ENCODE results near the gene EMP1.

EMP1 gene

DNA sequence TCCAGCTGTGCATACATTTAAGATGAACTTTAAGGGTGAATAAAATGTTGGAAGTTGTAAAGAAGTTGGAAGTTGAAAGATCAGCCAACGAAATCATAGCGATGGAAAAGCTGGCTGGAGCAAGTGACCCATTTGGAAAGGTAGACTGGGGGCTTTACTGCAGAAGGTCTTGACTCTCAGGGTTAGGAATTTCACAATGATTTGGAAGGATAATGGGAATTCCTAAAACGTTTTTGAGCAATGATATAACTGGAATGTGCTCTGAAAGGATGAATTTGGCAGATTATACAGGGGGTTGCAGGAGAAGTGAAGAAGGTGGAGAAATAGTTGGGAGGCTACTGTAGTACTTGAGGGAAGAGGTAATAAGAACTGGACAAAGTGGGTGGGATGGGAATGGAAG, 27.4 kb downstream of the EMP1 start:
- DNase-seq, result no peak

DNA sequence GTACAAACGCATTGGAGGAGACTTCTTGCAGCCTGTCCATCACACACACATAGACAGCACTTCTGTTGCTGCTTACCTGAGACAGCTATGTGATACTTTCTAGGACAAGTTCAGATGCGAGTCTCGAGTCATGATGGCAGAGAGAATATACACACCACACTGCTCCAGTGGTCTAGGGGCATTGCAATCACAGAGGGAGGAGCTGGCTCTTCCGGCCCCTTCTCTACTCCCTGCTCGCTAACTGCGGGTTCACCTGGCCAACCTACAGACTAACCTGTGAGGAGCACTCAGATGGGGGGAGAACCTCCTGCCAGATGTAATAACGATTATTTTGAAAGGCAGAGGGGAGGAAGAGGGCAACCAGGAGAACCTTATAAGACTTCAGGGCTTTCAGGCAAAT, 30.7 kb downstream of the EMP1 start:
- DNase-seq, result no peak

DNA sequence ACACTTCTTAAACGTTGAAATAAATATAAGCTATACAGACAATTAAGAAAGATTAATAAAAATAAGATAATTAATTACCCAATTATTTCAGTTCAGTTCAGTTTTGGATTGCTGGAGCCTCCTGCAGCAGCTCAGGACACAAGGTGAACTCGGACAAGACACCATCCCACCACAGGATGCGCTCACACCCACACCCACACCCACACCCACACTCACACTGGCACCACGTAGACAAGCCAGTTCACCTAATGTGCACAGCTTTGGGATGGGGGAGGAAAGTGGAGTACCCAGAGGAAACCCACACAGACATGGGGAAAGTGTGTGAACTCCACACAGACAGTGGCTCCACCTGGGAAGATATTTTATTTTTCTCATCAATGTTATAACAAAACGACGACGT, 32.1 kb downstream of the EMP1 start:
- DNase-seq, result no peak

DNA sequence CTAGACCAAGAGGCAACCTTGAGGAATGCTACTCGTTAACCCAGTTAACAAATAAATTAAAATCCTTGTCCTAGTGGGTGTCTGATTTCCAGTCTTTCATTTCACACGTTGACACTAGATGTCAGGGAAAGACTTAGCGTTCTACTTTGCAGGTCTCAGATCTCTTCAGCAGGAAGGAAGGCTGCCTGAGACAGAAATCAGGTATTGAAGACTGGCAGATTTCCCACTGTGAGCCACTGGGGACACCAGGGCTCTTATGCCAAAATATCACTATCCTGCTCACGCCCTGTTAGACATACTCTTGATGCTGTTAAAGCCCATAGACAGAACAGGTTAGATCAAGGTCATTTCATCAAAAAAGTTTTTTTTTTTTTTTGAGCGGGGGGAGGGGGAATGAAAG, 33.0 kb downstream of the EMP1 start:
- DNase-seq, result no peak

DNA sequence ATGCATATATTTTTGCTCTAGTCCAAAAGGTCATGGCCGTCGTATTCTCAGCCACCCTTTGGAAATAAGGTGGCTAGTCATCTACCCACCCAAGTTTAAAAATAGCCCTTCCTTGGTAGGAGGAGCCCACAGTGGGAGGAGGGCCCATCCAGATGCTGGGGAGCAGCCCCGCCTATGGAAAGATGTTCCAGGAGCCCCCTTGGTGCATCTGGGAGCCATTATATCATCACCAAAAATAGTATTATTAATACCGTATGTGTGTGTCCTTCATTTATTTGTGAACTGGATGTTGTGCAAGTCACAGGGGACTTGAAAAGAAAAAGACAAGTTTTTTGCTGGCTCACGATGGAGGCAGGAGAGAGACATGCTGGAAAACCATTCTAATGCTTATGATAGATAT, 34.0 kb downstream of the EMP1 start:
- DNase-seq, result no peak

DNA sequence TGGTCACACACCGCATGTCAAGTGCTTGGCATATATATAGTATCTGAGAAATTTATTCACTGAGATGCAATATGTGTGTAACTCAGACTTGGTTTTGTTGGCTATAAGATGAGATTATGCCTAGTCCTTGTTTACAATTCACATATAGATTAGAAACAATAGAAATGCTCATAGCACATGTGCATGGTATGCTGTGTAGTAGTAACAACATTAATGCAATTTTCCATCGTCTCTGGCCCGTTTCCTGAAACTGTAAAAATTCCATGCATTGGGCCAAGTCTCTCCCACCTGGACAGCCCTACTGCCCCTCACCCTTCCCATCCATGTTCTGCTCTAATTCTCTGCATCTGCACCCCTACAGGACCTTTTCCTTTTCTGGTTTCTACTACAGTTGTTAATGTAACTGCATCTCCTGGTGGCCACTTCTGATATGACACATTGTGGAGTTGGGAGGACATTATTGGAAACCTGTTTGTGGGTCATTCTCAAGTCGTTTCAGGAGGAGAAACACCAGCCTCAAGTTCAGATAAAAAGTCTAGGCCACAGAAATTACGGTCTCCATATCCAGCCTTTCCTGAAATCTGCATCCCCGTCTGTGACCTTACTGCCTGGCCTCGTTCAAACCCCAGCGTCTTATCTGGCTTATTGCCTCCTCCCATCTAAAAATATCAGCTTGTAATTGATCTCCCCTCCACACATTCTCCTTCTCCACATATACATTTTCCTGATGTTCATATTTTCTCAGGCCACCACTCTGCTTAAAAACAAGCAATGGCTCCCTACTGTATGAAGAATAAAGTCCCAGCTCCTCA, 37.5 kb downstream of the EMP1 start:
- DNase-seq, result peak in 2 of 5 donors; percentile 12 to 35

DNA sequence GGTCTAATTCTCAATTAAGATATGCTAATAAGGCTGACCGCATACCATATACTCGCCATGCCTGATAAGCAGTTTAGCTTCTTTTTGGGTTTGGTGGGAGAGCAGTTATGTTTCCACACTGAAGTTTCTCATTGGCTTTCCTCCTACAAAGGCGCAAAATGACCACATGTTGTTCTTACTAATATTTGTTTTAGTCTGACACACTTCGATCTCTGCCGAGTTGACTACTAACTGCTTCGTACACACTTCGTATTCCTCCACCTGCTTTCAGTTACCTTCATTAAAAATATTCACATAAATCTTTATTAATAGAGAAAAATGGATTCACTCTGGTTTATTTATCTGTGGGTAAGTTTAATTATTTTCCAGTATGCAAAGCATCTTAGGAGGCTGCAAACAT, 41.7 kb downstream of the EMP1 start:
- DNase-seq, result no peak

DNA sequence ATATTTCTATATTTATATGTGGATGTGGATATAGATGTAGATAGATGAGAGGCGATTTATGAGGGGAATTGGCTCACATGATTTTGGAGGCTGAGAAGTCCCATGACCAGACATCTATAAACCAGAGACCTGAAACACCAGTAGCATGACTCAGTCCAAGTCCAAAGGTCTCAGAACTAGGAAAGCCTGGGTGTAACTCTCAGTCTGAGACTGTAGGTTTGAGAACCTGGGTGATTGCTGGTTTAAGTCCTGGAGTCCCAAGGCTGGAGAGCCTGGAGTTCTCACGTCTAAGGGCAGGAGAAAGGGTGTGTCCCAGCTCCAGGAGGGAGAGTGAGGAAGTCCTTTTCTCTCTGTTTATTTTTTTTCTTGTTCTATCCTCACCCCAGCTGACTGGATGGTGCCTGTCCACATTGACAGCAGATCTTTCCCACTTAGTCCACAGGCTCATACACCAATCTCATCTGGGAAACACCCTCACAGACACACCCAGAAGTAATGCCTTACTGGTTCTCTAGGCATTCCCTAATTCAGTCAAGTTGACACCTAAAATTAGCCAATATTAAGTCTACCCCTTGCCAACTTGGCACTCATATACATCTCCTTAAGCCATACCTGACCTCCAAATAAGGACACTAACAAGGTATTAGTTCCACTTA, 45.4 kb downstream of the EMP1 start:
- DNase-seq, result no peak

DNA sequence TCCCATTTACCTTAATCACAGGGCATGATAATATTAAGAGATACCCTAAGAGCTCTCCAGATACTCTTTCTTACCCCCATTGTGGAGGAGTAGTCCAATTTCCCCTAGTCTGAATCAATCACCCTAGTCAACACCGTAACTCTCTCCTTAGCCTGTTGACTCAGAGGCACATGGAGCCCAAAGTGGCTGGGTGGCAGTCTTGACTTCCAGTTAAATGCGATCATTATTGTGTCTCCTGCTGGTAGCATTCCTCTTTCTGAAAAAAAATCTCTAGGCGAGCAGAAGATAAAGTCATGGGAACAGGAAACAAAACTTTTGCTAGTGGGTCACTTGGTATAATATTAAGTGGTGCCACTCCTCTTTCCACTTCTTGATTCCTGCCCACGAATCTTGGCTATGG, 46.4 kb downstream of the EMP1 start:
- no peak for DNase-seq

DNA sequence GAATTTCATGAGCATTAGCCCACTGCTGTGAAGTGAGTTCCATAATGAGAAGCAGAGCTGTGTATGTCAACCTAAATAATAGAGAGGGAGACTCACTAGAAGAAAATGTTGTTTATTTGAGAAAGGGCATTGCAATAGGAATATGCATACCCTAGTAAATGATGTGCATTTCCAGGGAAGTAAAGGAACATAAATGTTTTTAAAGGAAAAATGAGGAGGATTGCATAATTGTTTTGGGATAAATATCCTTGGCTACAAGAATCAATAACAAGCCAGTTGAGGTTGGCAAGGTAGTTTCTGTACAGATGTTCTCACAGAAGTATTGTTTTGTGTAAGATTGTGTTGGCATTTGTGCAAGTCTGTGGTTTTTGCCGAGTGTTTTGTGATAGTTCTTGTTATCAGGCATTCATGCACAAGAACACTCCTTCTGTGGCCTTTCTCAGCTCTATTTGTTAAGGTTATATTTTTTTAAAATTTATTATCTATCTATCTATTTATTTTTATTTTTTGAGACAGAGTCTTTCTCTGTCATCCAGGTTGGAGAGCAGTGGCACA, 47.1 kb downstream of the EMP1 start:
- no peak for DNase-seq

DNA sequence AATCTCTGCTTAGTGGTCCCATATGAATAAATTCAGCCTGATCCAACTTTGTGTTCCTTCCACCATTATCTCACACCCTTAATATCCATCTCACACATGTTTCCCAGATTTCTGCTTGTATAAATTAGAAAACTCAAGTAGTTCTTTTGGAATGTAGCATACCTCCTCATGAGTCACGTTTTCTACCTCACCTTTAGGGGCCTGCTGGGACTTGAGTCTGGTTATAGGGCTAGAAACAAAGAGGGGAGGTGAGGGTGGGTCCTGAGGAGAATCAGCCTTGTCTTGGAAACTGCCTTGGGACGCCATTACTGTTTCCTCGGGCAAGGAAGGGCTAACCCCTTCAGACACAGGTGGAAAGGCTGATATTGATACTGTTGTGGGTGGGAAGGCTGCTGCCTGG, 51.1 kb downstream of the EMP1 start:
- no peak for DNase-seq

DNA sequence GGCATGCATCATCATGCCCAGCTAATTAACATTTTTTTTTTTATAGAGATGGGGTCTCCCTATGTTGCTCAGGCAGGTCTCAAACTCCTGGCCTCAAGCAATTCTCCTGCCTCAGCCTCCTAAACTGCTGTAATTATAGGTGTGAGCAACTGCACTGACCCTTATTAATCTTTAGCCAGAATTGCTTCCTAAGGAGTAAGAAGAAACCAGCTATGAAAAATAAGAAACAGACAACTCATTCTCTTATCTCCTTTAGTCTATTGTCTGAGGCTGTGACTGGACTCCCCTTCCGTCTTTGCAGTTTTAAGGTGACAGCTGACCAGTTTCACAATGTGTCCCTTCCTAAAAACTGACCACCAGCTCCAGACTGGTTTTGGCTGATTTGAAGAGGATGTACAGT, 52.4 kb downstream of the EMP1 start:
- DNase-seq, result no peak

DNA sequence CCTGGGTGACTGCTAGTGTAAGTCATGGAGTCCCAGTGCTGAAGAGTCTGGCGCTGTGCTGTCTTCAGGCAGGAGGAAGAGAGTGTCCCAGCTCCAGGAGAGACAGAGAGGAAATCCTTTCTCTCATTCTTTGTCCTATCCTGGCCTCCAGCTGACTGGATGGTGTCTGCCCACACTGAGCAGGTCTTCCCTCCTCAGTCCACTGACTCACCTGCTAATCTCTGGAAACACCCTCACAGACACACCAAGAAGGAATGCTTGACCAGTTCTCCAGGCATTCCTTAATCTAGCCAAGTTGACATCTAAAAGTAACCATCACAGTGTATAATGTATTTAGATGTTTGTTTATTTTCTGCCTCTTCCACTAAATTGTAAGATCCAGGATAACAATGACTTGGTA, 53.9 kb downstream of the EMP1 start:
- DNase-seq, result no peak

DNA sequence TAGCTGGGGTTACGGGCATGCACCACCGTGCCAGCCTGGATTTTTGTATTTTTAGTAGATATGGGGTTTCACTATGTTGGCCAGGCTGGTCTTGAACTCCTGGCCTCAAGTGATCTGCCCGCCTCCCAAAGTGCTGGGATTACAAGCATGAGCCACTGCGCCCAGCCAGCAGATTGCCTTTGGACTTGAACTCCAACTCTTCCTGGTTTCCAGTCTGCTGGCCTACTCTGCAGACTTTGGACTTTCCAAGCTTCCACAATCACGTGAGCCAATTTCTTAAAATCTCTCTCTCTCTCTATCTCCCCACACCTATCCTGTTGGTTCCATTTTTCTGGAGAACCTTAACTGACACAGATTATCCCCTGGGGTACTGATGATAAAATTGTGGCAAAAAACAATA, 55.0 kb downstream of the EMP1 start:
- no peak for DNase-seq

DNA sequence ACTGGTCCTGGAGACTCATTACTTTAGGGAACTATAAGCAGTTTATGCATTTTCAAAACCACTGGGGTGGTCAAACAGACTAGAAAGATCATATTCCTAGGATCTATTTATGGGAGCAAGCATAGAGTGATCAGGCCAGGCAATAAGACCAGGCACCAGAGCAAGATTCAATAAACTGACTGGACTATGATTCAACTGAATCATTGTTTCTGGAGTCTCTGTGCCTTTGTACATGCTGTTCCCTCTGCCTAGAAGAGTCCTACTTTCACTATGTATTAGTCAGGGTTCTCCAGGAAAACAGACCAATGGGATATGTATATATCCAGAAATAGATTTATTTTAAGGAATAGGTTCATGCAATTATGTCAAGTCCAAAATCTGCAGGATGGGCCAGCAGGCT, 55.5 kb downstream of the EMP1 start:
- no peak for DNase-seq

DNA sequence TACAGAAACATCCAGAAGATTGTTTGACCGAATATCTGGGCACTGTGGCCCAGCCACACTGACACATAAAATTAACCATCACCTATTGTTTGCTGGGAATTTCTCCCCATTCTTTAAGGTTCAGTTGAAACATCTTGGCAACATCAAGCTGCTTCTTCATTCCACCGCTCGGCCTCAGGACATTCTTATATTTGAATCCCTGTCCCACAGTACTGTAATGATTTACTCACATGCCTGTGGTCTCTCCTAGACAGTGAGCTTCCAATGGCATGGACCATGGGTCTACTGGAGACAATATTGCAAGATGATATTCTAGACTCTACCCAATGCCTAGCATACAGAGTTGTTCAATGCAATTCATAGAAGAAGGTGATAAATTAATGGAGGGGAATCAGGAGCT, 56.1 kb downstream of the EMP1 start:
- no peak for DNase-seq

DNA sequence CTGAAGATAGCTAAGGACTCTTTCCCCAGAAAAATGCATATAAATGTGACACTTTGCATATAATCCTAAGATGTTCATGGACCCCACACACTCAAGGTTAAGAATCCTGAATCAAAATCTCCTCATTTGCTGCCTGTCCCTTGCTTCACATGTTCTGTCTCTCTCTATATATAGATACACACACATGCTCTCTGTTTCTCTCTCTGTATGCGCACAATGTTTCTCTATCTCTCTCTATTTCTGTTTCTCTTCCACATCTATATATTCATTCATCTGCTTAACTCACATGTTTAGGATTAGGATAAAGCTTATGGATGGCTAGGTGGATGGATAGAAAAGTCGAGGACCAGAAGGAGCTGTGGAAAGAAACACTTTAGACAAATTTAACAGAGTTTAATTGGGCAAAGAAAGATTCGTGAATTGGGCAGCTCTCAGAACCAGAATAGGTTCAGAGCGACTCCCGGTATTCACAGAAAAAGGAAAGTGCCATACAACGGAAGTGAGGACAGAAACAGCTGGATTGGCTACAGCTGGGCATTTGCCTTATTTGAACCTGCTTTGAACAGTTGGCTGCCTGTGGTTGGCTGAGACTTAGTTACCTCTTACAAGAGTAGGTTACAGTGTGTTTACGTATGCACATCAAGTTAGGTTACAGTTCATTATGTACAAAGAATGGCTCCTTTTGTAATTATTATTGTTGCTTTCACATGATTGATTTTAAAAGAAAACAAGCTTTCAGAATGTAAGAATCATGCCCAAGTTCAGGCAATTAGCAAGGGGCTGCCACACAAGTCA, 57.6 kb downstream of the EMP1 start:
- no peak for DNase-seq

DNA sequence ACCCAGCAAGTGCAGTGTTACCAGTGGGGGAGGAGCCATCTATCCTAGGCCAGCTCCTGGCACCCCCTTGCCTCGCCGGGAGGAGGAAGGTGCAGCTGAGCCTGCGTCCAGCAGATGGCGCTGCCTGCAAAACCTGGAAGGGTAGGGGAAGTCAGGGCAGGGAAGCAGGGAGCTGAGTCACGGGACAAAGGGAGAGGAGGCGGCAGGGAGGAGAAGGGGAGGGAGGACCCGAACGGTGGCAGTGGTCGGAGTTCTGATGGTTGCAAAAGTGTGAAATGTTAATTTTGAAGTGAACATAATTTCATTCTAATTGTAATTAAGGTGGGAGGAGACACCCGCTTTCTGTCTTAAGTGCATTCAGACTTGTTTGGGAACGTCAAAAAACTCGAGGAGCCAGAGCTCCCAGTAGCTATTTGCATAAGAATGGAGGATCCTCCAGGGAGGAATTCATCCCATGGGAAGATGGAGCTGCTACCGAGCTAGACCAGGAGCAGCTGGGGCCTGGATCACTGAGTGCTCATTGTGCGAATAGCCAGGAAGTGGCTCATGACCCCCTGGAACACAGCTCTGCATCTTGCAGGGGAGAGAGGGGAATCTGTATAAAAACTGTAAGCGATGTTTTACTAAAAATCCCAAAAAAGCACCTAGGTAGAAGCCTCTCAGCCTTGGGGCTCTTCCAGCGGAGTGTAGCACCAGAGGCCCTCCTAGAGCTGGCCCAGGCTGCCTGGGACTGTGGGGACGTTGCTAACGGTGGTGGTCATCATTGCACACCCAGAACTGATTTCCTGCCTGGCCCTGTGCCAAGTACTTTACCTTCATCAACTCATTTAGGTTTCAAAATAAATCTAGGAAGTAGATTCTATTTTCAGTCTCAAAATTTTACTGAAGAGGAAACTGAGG, 59.5 kb downstream of the EMP1 start:
- peak; percentile 38 to 69 (median 53) for DNase-seq

DNA sequence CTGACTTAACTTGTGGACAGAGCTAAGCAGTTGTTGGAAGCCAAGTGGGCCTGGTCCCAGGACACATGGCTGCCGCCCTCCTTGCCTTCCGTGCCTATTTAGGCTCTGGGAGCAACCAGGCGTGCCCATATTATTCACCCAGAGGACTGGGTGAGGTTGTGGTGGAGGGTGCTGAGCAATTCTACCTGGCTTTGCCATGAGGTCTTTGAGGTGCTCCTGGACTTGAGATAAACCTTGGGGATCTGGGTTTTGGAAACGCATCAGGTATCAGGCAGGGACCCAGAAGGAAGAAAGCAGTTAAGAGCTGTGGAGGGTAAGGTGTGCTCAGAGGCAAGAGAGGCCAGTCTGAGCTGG, 60.1 kb downstream of the EMP1 start:
- DNase-seq, result no peak

DNA sequence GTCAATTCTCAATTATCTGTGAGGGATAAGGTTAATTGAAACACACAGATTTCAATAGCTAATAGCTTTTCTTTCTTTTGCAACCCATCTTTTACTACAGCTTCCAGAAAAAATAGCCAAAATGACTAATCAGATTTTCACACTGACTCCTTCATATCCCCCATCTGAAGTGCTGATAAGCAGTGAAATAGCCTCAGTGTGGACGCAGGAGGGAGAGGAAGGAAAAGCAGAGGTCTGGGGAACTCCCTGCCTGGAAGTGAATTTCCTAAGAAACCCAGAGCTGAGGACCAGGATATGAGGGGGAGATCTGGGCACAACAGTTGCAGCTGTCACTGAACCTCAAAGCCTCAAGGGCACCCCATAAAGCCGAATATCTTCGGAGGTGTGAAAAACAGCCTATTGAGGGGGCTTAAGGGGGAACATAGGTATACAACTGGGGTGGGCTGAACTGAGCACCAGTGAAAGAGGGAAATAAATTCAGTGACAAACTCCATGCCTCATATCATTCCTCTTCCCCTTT, 60.9 kb downstream of the EMP1 start:
- DNase-seq, result no peak

DNA sequence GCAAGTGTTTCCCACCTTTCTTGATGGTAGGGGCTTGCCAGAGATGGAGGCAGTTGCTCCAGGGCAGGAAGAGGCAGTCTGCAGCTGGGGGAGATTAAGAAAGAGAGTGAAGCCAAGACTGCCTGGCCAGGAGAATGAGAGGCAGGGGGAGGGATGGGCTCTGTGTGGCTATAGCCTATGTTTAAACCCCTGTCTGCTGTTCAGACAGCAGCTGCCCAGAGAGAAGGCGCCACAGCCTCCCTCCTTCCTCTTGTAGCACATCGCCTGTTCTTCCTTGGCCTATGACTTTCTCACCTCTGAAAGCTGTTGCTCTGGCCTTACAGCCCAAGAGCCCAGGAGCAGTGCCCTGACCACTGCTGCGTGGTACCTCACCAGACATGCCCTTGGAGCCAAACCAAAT, 61.7 kb downstream of the EMP1 start:
- no peak for DNase-seq

DNA sequence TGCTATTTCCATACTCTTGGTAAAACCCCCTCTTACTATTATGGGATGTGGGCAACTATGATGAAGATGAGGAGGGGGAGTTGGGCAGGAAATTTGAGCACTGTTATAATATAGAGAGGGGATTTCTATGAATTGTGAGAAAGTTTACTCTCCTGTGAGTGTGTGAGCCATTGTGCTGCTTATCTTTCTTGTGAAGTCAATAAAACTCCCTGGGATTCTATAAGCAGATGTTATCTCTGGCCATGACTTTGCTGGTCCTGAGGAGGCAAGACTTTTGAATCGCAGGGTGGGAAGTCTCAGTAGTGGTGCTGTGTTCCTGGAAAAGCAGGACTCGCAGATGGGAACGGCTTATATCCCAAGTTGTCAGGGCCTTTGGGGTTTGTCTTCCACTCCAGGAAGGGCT, 62.2 kb downstream of the EMP1 start:
- no peak for DNase-seq
